Measurements from ENCODE around the gene SIL1.
"Not testable (repeated sequence)": the region's sequence is repeated elsewhere in the genome, so short reads cannot be mapped to it uniquely, and the experiment has no call there.

SIL1 gene

GRCh38 chr5:139116100-139116655 is 82.0 kb downstream of the SIL1 start:
- no peak for DNase-seq (ENCODE audit: low read depth)
- in situ Hi-C loops (cut with HindIII; ENCODE audit: low sequenced_read_pairs) = no loop called here
- H3K4me3 ChIP-seq (ENCODE audit: low read depth, low read length) = no peak overlapping the region
- no peak for TF ChIP-seq CTCF (IDR thresholded peaks at IDR 0.05; ENCODE audit: low read depth, low read length, missing control alignments)

GRCh38 chr5:139113892-139114291 is 84.3 kb downstream of the SIL1 start:
- no peak overlapping the region for H3K4me3 ChIP-seq (ENCODE audit: low read depth, low read length)
- TF ChIP-seq CTCF (IDR thresholded peaks at IDR 0.05; ENCODE audit: low read depth, low read length, missing control alignments) = no peak
- in situ Hi-C loops (cut with HindIII; ENCODE audit: low sequenced_read_pairs) = no loop called here
- DNase-seq (ENCODE audit: low read depth) = no peak

GRCh38 chr5:139112362-139112761 is 85.8 kb downstream of the SIL1 start:
- H3K4me3 ChIP-seq (ENCODE audit: low read depth, low read length); in situ Hi-C loops (cut with HindIII; ENCODE audit: low sequenced_read_pairs); DNase-seq (ENCODE audit: low read depth): not testable (repeated sequence)

GRCh38 chr5:139110526-139111168 is 87.5 kb downstream of the SIL1 start:
- in situ Hi-C loops (cut with HindIII; ENCODE audit: low sequenced_read_pairs) = no loop called here
- TF ChIP-seq CTCF (IDR thresholded peaks at IDR 0.05; ENCODE audit: low read depth, low read length, missing control alignments) = no peak
- no peak for DNase-seq (ENCODE audit: low read depth)

GRCh38 chr5:139108063-139108824 is 89.9 kb downstream of the SIL1 start:
- no peak overlapping the region for H3K4me3 ChIP-seq (ENCODE audit: low read depth, low read length)
- no peak for TF ChIP-seq CTCF (IDR thresholded peaks at IDR 0.05; ENCODE audit: low read depth, low read length, missing control alignments)
- peak; percentile 42 for DNase-seq (ENCODE audit: low read depth)
- in situ Hi-C loops (cut with HindIII; ENCODE audit: low sequenced_read_pairs) = no loop called here

More at GRCh38 chr5:139110526-139111168, 87.5 kb downstream of the SIL1 start:
- no peak overlapping the region for H3K4me3 ChIP-seq (ENCODE audit: low read depth, low read length)

- in situ Hi-C loops (cut with HindIII; ENCODE audit: low sequenced_read_pairs) = no loop called here
- no peak for TF ChIP-seq CTCF (IDR thresholded peaks at IDR 0.05; ENCODE audit: low read depth, low read length, missing control alignments)
- DNase-seq (ENCODE audit: low read depth) = no peak
- H3K4me3 ChIP-seq (ENCODE audit: low read depth, low read length) = no peak overlapping the region
Observed at GRCh38 chr5:139105621-139106071, 92.5 kb downstream of the SIL1 start.

Data from astrocyte of the cerebellum (primary cell).